Naive thymus-derived CD8-positive, alpha-beta T cell (primary cell): ENCODE data around the gene LRBA. TPM values are rescaled to one million over a fixed set of nuclear protein-coding genes. Genes with fewer than 3 reads are reported as not detected.
"Not testable (repeated sequence)": the region's sequence is repeated elsewhere in the genome, so short reads cannot be mapped to it uniquely, and the experiment has no call there.

Experiments used
- ATAC-seq, 2 donors: fragments of 150-1000 bp; cut with Tn5 transposase in 1 of 2; sonication (Bioruptor Pico), chemical (Tn5 transposase) in 1 of 2; 1 replicate in 1 of 2; 2 replicates in 1 of 2; pipeline ENCODE4 v1.10.0; 2021; ENCODE audit warnings: mild to moderate bottlenecking in 2 of 2, moderate library complexity in 2 of 2
- POLR2A ChIA-PET: fragments of 350-600 bp; sonication (Branson Sonifier 250); formaldehyde crosslinking; loops from one replicate; lab custom pipeline; 2021; ENCODE audit warnings: antibody characterized with exemption; lab: Charles Lee
- DNase-seq, 10 donors: peaks; one replicate each; pipeline versions ENCODE4 v3.0.0 to v3.0.0-alpha.2; 2020 to 2022
- H3K27ac Mint-ChIP-seq, 10 donors: one replicate each; pipeline ENCODE4 v1.8.0; 2020 to 2022; ENCODE audit warnings: mild to moderate bottlenecking in 10 of 10, mixed read lengths in 10 of 10, moderate library complexity in 4 of 10, inconsistent platforms in 1 of 10
- H3K27me3 Mint-ChIP-seq, 5 donors: one replicate each; pipeline ENCODE4 v1.8.0; 2021 to 2022; ENCODE audit warnings: mixed read lengths in 5 of 5
- H3K36me3 Mint-ChIP-seq, 3 donors: one replicate each; pipeline ENCODE4 v1.8.0; 2020 to 2022; ENCODE audit warnings: mixed read lengths in 3 of 3, mild to moderate bottlenecking in 2 of 3, inconsistent platforms in 1 of 3
- H3K4me1 Mint-ChIP-seq, 4 donors: one replicate each; pipeline ENCODE4 v1.8.0; 2021 to 2022; ENCODE audit warnings: mixed read lengths in 4 of 4
- H3K4me3 Mint-ChIP-seq, 10 donors: one replicate each; pipeline ENCODE4 v1.8.0; 2020 to 2022; ENCODE audit warnings: mild to moderate bottlenecking in 10 of 10, mixed read lengths in 10 of 10, moderate library complexity in 6 of 10, inconsistent platforms in 1 of 10
- H3K9me3 Mint-ChIP-seq, 9 donors: one replicate each; pipeline ENCODE4 v1.8.0; 2020 to 2022; ENCODE audit warnings: mixed read lengths in 9 of 9, mild to moderate bottlenecking in 3 of 9, inconsistent platforms in 1 of 9, moderate library complexity in 1 of 9
- polyA plus RNA-seq, 3 donors: library from polyadenylated mRNA; unstranded; fragments of 300-500 nt; fragmentation: Illumina TruSeq; gene quantifications; one replicate each; pipeline ENCODE4 v1.2.3, GENCODE V29; 2021
- total RNA-seq, 8 experiments: library from RNA in 2 of 8; stranded (reverse) in 2 of 8; gene quantifications; one replicate each; pipeline ENCODE4 v1.2.3 and lab custom pipeline; 2021 to 2026

LRBA gene
- total and polyA plus RNA-seq, 5 experiments from 2014 or later: 16.4 to 57.7 (median 18.4) TPM

DNA sequence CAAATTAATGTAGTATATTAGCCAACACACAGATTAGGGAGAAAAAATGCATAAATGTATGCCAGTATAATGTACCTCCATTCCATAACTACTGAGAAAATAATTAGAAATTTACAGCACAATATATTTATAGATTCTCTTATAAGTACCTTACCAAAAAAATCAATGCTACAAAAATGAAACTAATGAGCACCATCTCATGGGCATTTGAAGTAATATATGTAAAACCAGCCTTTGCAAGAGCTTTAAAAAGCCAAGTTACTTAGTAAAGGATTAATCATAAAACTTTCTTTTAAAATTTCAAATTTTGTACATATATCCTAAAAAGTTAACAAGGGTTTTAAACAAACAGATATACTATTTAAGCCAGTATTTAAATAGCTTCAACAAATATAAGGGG is 43.2 kb downstream of the LRBA start:
- H3K9me3 Mint-ChIP-seq: no peaks in the 10 kb centered on the region
- H3K4me1 Mint-ChIP-seq: peaks cover 30 to 70% (median 61%) of the 10 kb centered on the region in 4 donors
- DNase-seq: no peak
- H3K4me3 Mint-ChIP-seq: no peak overlapping the region
- H3K36me3 Mint-ChIP-seq: peaks cover 0 to 1% (median 0%) of the 10 kb centered on the region in 3 donors
- POLR2A ChIA-PET: no interaction called here
- H3K27ac Mint-ChIP-seq: peak overlapping the region in 3 of 10 donors; percentile 5 to 82 (median 19)
- no peaks in the 10 kb centered on the region for H3K27me3 Mint-ChIP-seq
- no peak for ATAC-seq

- Mint-ChIP-seq H3K9me3 (no peaks in the 10 kb centered on the region), H3K36me3 (peaks cover 0 to 4% (median 0%) of the 10 kb centered on the region in 3 donors), H3K27ac (peak overlapping the region in 4 of 10 donors; percentile 3 to 46 (median 8)), H3K4me1 (peaks cover 25 to 65% (median 53%) of the 10 kb centered on the region in 4 donors), H3K27me3 (no peaks in the 10 kb centered on the region), H3K4me3 (no peak overlapping the region)
- ATAC-seq (no peak), DNase-seq (no peak)
- POLR2A ChIA-PET: no interaction called here
Observed at GRCh38 chr4:150970685-150971151, 44.4 kb downstream of the LRBA start.

DNA sequence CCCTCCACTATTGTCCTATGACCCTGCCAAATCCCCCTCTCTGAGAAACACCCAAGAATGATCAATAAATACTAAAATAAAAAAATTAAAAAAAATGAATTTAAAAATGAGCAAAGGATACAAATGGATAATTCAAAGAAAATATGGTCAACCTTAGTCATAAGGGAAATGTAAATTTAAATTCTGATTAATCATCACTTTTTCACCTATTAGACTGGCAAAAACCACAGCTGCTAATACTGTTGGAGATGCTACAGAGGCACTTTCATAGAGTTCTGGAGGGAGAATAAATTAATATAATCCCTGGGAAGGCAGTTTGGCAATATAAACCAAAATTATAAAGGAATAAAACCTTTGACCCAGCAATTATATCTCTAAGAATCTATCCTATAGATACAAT is 50.3 kb downstream of the LRBA start:
- peaks cover 0 to 5% (median 2%) of the 10 kb centered on the region in 3 donors for H3K36me3 Mint-ChIP-seq
- H3K4me3 Mint-ChIP-seq: no peak overlapping the region
- H3K9me3 Mint-ChIP-seq: peaks cover 0 to 2% (median 0%) of the 10 kb centered on the region in 9 donors
- DNase-seq (no peak), ATAC-seq (no peak)
- H3K27ac Mint-ChIP-seq: no peak overlapping the region
- H3K27me3 Mint-ChIP-seq: no peaks in the 10 kb centered on the region
- H3K4me1 Mint-ChIP-seq: peaks cover 9 to 37% (median 27%) of the 10 kb centered on the region in 4 donors
- POLR2A ChIA-PET: no interaction called here

GRCh38 chr4:150963602-150964345 is 51.3 kb downstream of the LRBA start:
- H3K4me3 Mint-ChIP-seq, ATAC-seq, H3K27ac Mint-ChIP-seq, POLR2A ChIA-PET, H3K27me3 Mint-ChIP-seq, DNase-seq, H3K9me3 Mint-ChIP-seq: not testable (repeated sequence)
- peaks cover 4 to 10% (median 7%) of the 10 kb centered on the region in 3 donors for H3K36me3 Mint-ChIP-seq
- peaks cover 6 to 30% (median 24%) of the 10 kb centered on the region in 4 donors for H3K4me1 Mint-ChIP-seq

DNA sequence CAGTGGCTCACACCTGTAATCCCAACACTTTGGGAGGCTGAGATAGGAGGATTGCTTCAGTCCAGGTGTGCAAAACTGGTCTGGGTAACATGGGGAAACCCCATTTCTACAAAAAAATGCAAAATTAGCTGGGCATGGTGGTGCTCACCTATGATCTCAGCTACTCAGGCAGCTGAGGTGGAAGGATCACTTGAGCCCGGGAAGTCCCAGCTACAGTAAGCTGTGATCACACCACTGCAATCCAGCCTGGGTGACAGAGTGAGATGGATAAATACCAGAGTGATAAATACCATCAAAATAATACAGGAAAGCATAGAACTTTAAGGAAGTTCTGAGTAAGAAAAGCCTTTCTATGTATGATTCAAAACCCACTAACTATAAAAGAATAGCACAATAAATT is 52.8 kb downstream of the LRBA start:
- POLR2A ChIA-PET: no interaction called here

GRCh38 chr4:150961566-150961965 is 53.5 kb downstream of the LRBA start:
- H3K4me3 Mint-ChIP-seq: no peak overlapping the region
- POLR2A ChIA-PET: interaction anchor here (0.6 kb wide), 1 partner anchor 46 kb away, joined by 3 read pairs; no protein-coding TSS in a partner anchor
- no peaks in the 10 kb centered on the region for H3K27me3 Mint-ChIP-seq
- peaks cover 13 to 31% (median 18%) of the 10 kb centered on the region in 3 donors for H3K36me3 Mint-ChIP-seq
- ATAC-seq (no peak), DNase-seq (no peak)
- peak overlapping the region in 2 of 10 donors; percentile 28 to 73 for H3K27ac Mint-ChIP-seq
- H3K9me3 Mint-ChIP-seq: peaks cover 0 to 28% (median 11%) of the 10 kb centered on the region in 9 donors
- peaks cover 2 to 35% (median 24%) of the 10 kb centered on the region in 4 donors for H3K4me1 Mint-ChIP-seq

More for the DNA sequence above, 52.8 kb downstream of the LRBA start:
- Mint-ChIP-seq H3K36me3 (peaks cover 10 to 24% (median 14%) of the 10 kb centered on the region in 3 donors), H3K4me1 (peaks cover 4 to 31% (median 23%) of the 10 kb centered on the region in 4 donors), H3K27me3 (no peaks in the 10 kb centered on the region), H3K27ac (peak overlapping the region in 1 of 10 donors; percentile 22), H3K4me3 (no peak overlapping the region), H3K9me3 (peaks cover 0 to 22% (median 11%) of the 10 kb centered on the region in 9 donors)
- no peak for ATAC-seq
- no peak for DNase-seq

DNA sequence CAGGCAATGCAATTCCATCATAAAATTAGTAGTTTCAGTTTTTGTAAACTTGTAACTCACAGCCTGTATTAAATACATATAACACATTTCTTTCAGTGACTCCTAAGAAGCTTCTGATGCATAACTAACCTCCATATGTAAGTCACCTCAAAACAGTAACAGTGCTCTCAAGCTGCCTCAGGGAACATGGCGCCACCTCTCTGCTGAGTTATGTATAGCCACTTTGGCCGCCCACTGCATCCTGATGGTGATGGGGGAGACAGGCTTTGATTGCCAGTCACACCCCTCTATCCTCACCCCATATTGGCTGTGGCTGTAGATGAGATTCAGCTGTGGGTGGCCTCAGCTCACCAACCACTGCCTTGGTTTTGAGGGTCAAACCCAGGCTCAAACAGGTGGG is 54.3 kb downstream of the LRBA start:
- peaks cover 0 to 35% (median 11%) of the 10 kb centered on the region in 9 donors for H3K9me3 Mint-ChIP-seq
- ATAC-seq (no peak), DNase-seq (peak in 1 of 10 donors; percentile 6)
- POLR2A ChIA-PET: interaction anchor here (0.6 kb wide), 2 partner anchors 47 to 90 kb away, joined by 3 to 4 read pairs; no protein-coding TSS in a partner anchor
- H3K36me3 Mint-ChIP-seq: peaks cover 13 to 34% (median 18%) of the 10 kb centered on the region in 3 donors
- peaks cover 2 to 42% (median 28%) of the 10 kb centered on the region in 4 donors for H3K4me1 Mint-ChIP-seq
- H3K27me3 Mint-ChIP-seq: no peaks in the 10 kb centered on the region
- H3K4me3 Mint-ChIP-seq: no peak overlapping the region
- peak overlapping the region in 2 of 10 donors; percentile 28 to 76 for H3K27ac Mint-ChIP-seq

GRCh38 chr4:150960079-150960478 is 55.0 kb downstream of the LRBA start:
- Mint-ChIP-seq H3K4me1 (peaks cover 0 to 43% (median 28%) of the 10 kb centered on the region in 4 donors), H3K36me3 (peaks cover 13 to 34% (median 18%) of the 10 kb centered on the region in 3 donors), H3K4me3 (no peak overlapping the region), H3K27me3 (no peaks in the 10 kb centered on the region), H3K27ac (no peak overlapping the region), H3K9me3 (peaks cover 0 to 36% (median 11%) of the 10 kb centered on the region in 9 donors)
- DNase-seq (no peak), ATAC-seq (no peak)
- POLR2A ChIA-PET: interaction anchor here (0.6 kb wide), 1 partner anchor 91 kb away, joined by 4 read pairs; no protein-coding TSS in a partner anchor

GRCh38 chr4:150957981-150958380 is 57.1 kb downstream of the LRBA start:
- peaks cover 0 to 44% (median 31%) of the 10 kb centered on the region in 4 donors for H3K4me1 Mint-ChIP-seq
- DNase-seq, POLR2A ChIA-PET, H3K27me3 Mint-ChIP-seq, H3K4me3 Mint-ChIP-seq, H3K27ac Mint-ChIP-seq, ATAC-seq: not testable (repeated sequence)
- H3K36me3 Mint-ChIP-seq: peaks cover 13 to 35% (median 18%) of the 10 kb centered on the region in 3 donors
- peaks cover 0 to 36% (median 11%) of the 10 kb centered on the region in 9 donors for H3K9me3 Mint-ChIP-seq

DNA sequence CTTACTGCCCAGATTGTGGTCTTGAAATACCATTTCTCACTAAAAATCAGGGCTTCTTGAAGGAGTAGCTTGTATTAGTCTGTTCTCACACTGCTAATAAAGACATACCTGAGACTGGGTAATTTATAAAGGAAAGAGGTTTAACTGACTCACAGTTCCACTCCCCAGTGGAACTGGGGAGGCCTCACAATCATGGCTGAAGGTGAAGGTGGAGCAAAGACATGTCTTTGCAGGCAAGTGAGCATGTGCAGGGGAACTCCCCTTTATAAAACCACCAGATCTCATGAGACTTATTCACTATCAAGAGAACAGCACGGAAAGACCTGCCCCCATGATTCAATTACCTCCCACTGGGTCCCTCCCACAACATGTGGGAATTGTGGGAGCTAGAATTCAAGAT is 58.0 kb downstream of the LRBA start:
- DNase-seq, H3K4me3 Mint-ChIP-seq, ATAC-seq, H3K27me3 Mint-ChIP-seq, POLR2A ChIA-PET: not testable (repeated sequence)
- peaks cover 0 to 39% (median 11%) of the 10 kb centered on the region in 9 donors for H3K9me3 Mint-ChIP-seq
- H3K27ac Mint-ChIP-seq: peak overlapping the region in 1 of 10 donors; percentile 60
- H3K36me3 Mint-ChIP-seq: peaks cover 17 to 35% (median 18%) of the 10 kb centered on the region in 3 donors
- peaks cover 6 to 51% (median 37%) of the 10 kb centered on the region in 4 donors for H3K4me1 Mint-ChIP-seq

DNA sequence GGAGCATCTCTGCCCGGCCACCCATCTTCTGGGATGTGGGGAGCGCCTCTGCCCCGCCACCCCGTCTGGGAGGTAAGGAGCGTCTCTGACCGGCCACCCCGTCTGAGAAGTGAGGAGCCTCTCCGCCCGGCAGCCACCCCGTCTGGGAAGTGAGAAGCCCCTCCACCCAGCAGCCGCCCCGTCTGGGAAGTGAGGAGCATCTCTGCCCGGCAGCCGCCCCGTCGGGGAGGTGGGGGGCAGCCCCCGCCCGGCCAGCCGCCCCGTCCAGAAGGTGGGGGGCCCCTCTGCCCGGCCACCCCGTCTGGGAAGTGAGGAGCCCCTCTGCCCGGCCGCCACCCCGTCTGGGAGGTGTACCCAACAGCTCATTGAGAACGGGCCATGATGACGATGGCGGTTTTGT is 61.2 kb downstream of the LRBA start:
- H3K27ac Mint-ChIP-seq, POLR2A ChIA-PET, H3K4me3 Mint-ChIP-seq, ATAC-seq, DNase-seq, H3K27me3 Mint-ChIP-seq: not testable (repeated sequence)
- H3K9me3 Mint-ChIP-seq: peaks cover 0 to 35% (median 7%) of the 10 kb centered on the region in 9 donors
- peaks cover 13 to 39% (median 16%) of the 10 kb centered on the region in 3 donors for H3K36me3 Mint-ChIP-seq
- peaks cover 13 to 58% (median 49%) of the 10 kb centered on the region in 4 donors for H3K4me1 Mint-ChIP-seq

DNA sequence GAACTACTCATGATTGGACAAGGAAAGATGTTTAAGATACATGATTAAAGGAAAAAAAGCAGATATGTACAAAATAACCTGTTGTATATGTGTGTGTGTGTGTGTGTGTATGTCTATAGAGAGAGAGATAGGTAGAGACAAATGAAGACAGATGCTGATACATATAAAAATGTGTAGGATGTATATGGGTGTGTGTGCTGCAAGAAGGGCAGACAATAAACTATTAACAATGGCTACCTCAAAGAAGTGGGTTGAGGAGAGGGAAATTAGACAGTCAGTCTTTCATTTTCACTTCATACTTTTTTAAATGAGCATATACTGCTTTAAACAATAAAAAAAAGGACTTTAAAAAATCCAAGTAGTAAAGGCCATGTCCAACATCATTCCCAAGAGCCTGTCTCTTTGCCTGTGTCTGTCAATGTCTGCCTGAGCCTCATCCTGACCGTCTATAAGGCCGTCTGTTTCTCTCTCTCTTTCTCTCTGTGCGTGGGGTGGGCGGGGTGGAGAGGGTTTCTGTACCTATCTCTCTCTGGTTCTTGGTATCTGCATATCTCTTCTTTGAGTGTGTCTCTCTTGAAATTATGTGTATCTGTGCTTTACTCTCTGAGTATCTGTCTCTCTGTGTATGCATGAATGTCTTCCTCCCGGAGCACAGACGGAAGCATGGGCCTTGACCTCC is 62.8 kb downstream of the LRBA start:
- Mint-ChIP-seq H3K9me3 (peaks cover 0 to 19% (median 0%) of the 10 kb centered on the region in 9 donors), H3K27ac (peak overlapping the region in 4 of 10 donors; percentile 1 to 54 (median 8)), H3K4me1 (peaks cover 19 to 62% (median 57%) of the 10 kb centered on the region in 4 donors), H3K4me3 (peak overlapping the region in 4 of 10 donors; percentile 9 to 34 (median 12)), H3K27me3 (no peaks in the 10 kb centered on the region), H3K36me3 (peaks cover 5 to 23% (median 9%) of the 10 kb centered on the region in 3 donors)
- POLR2A ChIA-PET: no interaction called here
- ATAC-seq (no peak), DNase-seq (no peak)
